ENCODE data around the gene PSMB4.

DNA sequence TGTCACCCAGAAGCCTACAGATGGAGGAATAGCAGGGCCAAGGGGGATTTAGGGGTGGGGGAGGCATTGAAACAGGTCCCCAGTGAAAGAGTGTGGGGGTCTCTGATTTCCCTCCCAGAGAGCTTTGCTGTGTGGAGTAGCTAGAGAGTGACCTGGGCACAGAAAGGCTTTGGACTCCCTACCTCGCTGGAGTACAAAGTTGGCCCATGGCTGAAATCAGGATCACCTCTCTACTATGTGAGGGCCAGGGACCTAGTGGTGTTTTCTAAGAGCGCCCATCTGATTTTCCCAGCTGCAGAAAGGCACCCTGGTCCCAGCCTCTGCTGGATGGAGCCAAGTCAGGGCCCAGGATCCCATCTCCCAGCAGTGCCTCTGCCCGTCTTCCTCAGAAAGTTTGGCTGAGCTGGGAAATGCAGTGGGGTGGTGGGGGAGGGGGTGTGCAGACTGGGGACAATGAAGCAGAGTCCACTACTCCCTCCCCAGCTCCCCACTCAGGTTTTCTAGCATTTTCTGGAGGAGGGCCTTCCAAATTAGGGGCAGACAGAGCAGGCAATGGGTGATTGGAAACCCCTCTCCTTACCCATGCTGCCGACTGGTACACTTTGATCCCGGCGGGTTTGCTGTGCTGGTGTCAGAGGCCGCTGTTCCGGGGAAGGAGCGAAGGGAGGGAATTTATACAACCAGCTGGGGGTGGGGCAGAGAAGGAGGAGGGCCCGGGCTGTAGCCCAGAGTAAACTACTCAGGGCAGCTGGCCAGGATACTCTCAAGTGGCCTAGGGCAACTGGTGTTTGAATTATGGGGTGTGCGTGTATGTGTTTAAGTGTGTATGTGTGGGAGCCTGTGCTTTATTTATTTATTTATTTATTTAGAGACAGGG, 27.1 kb upstream of the PSMB4 start, which contains the start of gene SELENBP1:
- TF ChIP-seq, protein P1, sequence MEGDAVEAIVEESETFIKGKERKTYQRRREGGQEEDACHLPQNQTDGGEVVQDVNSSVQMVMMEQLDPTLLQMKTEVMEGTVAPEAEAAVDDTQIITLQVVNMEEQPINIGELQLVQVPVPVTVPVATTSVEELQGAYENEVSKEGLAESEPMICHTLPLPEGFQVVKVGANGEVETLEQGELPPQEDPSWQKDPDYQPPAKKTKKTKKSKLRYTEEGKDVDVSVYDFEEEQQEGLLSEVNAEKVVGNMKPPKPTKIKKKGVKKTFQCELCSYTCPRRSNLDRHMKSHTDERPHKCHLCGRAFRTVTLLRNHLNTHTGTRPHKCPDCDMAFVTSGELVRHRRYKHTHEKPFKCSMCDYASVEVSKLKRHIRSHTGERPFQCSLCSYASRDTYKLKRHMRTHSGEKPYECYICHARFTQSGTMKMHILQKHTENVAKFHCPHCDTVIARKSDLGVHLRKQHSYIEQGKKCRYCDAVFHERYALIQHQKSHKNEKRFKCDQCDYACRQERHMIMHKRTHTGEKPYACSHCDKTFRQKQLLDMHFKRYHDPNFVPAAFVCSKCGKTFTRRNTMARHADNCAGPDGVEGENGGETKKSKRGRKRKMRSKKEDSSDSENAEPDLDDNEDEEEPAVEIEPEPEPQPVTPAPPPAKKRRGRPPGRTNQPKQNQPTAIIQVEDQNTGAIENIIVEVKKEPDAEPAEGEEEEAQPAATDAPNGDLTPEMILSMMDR (IDR thresholded peaks at IDR 0.05), result peak; percentile 7
- no peak for TF ChIP-seq ZFX (IDR thresholded peaks at IDR 0.05; ENCODE audit: borderline replicate concordance)
